Midbrain (tissue), 1 donor: Measurements from ENCODE around the gene GPRIN1.
"Not testable (repeated sequence)": the region's sequence is repeated elsewhere in the genome, so short reads cannot be mapped to it uniquely, and the experiment has no call there.

Source experiments
- DNase-seq: peaks from one replicate; lab custom pipeline; 2025; lab: John Stamatoyannopoulos, UW

The GPRIN1 gene

GRCh38 chr5:176624938-176625337 lies 15.0 kb upstream of the GPRIN1 start:
- no peak for DNase-seq

GRCh38 chr5:176624142-176624541 lies 14.2 kb upstream of the GPRIN1 start:
- DNase-seq: no peak

- DNase-seq: no peak
Observed at GRCh38 chr5:176621661-176622079, 11.7 kb upstream of the GPRIN1 start.

GRCh38 chr5:176620333-176620981 lies 10.5 kb upstream of the GPRIN1 start:
- DNase-seq: no peak

- DNase-seq: no peak
Observed at GRCh38 chr5:176619569-176620332, 9.8 kb upstream of the GPRIN1 start.

GRCh38 chr5:176619203-176619568 lies 9.2 kb upstream of the GPRIN1 start:
- peak; percentile 83 for DNase-seq

- no peak for DNase-seq
Observed at GRCh38 chr5:176618783-176619182, 8.8 kb upstream of the GPRIN1 start.

- no peak for DNase-seq
Observed at GRCh38 chr5:176616511-176616910, 6.6 kb upstream of the GPRIN1 start.

GRCh38 chr5:176614805-176615478 lies 5.0 kb upstream of the GPRIN1 start:
- DNase-seq: no peak

- no peak for DNase-seq
Observed at GRCh38 chr5:176612855-176613254, 2.9 kb upstream of the GPRIN1 start.

GRCh38 chr5:176612008-176612407 lies 2.1 kb upstream of the GPRIN1 start:
- no peak for DNase-seq

GRCh38 chr5:176611435-176611834 lies 1.5 kb upstream of the GPRIN1 start:
- peak; percentile 66 for DNase-seq

GRCh38 chr5:176610435-176610773 lies 448 bp upstream of the GPRIN1 start:
- DNase-seq: no peak

- no peak for DNase-seq
Observed at GRCh38 chr5:176608937-176609723, 826 bp downstream of the GPRIN1 start.

GRCh38 chr5:176608142-176608705 lies 1.7 kb downstream of the GPRIN1 start:
- DNase-seq: no peak

GRCh38 chr5:176606875-176607274 lies 3.1 kb downstream of the GPRIN1 start:
- no peak for DNase-seq

GRCh38 chr5:176606032-176606431 lies 3.9 kb downstream of the GPRIN1 start:
- DNase-seq: no peak

- no peak for DNase-seq
Observed at GRCh38 chr5:176603091-176603490, 6.9 kb downstream of the GPRIN1 start.

- no peak for DNase-seq
Observed at GRCh38 chr5:176601901-176602482, 8.0 kb downstream of the GPRIN1 start.

GRCh38 chr5:176599749-176600430 lies 10.1 kb downstream of the GPRIN1 start:
- DNase-seq: not testable (repeated sequence)
